K562 (cell line): ENCODE data around the gene GALE. TPM values are rescaled to one million over a fixed set of nuclear protein-coding genes. Genes with fewer than 3 reads are reported as not detected.
A peak's percentile ranks its signal among the peaks of the same experiment; 100 is the strongest.

Source experiments
- HDAC3 ChIP-seq: fragments of 450-650 bp; IDR thresholded peaks from 2 replicates; pipeline ENCODE4 v1.6.1; 2018; ENCODE audit warnings: borderline replicate concordance, mild to moderate bottlenecking, moderate library complexity; ENCODE audit not compliant: partially characterized antibody
- polyA plus RNA-seq, 8 experiments: library from polyadenylated mRNA; depleted of rRNA in 4 of 8; stranded (reverse) in 5 of 8; unstranded in 3 of 8; fragments of >200 nt; fragmentation: Nextera tagmentation in 2 of 8; fragmentation: Illumina TruSeq in 1 of 8; extraction: Ambion mirVana in 2 of 8; extraction: Trizol in 1 of 8; gene quantifications; 2 replicates each; pipeline versions ENCODE4 v1.2.1 to v1.2.3, GENCODE V29; 2011 to 2014; ENCODE audit warnings: inconsistent platforms in 1 of 8, missing spikeins in 1 of 8
- total RNA-seq, 7 experiments: library from RNA; depleted of rRNA in 6 of 7; stranded (reverse); fragments of >200 nt in 6 of 7; fragmentation: Illumina TruSeq in 2 of 7; extraction: Trizol in 2 of 7; gene quantifications; 2 replicates each; pipeline versions ENCODE4 v1.2.1 to v1.2.3, GENCODE V29; 2011 to 2021; ENCODE audit warnings: low replicate concordance in 1 of 7
- TF ChIP-seq, protein P1 (sequence below): fragments of 200-600 bp; sonication (generic); IDR thresholded peaks from one replicate; pipeline ENCODE4 v1.6.1; 2012; ENCODE audit warnings: mild to moderate bottlenecking, low read depth, low read length, inconsistent platforms
- TF ChIP-seq, protein P2 (sequence below), 2 experiments: fragments of 450-650 bp; formaldehyde crosslinking in 1 of 2; IDR thresholded peaks; 2 replicates each; pipeline versions ENCODE4 v1.4.0 to v1.6.1; 2014 to 2020; ENCODE audit warnings: mild to moderate bottlenecking in 2 of 2, borderline replicate concordance in 1 of 2, low read depth in 1 of 2

Gene GALE
- total and polyA plus RNA-seq, 9 of the 15 experiments (the other 6 are each of a cell fraction or from before 2014, with no cell fraction given): 8.4 to 139 (median 88.3) TPM

DNA sequence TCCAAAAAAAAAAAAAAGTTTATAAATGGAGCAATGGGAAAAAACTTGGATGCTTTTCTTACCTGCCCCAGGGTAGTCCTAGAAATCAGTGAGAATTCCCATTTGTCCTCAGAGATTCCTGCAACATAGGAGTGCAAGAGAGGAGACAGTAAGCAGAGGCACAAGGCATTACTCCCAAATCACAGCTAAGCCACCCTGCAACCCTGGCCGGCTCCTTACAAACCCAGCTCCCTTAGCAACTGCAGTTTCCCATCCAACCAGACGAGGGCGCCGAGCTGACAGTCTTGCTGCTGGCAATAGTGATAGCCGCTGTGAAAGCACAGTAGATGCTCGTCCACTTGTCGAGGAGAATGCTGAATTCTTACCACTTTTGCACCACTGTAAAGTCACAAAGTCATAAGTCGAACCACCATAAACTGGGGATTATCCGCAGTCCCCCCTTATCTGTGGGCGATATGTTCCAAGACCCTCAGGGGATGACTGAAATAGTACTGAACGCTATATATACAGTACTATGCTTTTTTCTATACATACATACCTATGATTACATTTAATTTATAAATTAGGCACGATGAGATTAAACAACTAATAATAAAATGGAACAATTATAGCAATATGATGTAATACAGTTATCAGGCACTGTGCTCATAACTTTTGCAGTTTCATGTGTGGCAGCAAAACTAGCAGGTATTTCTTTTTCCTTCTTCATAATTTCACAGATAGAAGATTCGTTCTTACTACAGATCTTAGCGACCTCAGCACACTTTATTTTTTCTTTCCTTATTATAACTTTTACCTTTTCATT lies 28.3 kb downstream of the GALE start (continued):
- TF ChIP-seq, protein P1, sequence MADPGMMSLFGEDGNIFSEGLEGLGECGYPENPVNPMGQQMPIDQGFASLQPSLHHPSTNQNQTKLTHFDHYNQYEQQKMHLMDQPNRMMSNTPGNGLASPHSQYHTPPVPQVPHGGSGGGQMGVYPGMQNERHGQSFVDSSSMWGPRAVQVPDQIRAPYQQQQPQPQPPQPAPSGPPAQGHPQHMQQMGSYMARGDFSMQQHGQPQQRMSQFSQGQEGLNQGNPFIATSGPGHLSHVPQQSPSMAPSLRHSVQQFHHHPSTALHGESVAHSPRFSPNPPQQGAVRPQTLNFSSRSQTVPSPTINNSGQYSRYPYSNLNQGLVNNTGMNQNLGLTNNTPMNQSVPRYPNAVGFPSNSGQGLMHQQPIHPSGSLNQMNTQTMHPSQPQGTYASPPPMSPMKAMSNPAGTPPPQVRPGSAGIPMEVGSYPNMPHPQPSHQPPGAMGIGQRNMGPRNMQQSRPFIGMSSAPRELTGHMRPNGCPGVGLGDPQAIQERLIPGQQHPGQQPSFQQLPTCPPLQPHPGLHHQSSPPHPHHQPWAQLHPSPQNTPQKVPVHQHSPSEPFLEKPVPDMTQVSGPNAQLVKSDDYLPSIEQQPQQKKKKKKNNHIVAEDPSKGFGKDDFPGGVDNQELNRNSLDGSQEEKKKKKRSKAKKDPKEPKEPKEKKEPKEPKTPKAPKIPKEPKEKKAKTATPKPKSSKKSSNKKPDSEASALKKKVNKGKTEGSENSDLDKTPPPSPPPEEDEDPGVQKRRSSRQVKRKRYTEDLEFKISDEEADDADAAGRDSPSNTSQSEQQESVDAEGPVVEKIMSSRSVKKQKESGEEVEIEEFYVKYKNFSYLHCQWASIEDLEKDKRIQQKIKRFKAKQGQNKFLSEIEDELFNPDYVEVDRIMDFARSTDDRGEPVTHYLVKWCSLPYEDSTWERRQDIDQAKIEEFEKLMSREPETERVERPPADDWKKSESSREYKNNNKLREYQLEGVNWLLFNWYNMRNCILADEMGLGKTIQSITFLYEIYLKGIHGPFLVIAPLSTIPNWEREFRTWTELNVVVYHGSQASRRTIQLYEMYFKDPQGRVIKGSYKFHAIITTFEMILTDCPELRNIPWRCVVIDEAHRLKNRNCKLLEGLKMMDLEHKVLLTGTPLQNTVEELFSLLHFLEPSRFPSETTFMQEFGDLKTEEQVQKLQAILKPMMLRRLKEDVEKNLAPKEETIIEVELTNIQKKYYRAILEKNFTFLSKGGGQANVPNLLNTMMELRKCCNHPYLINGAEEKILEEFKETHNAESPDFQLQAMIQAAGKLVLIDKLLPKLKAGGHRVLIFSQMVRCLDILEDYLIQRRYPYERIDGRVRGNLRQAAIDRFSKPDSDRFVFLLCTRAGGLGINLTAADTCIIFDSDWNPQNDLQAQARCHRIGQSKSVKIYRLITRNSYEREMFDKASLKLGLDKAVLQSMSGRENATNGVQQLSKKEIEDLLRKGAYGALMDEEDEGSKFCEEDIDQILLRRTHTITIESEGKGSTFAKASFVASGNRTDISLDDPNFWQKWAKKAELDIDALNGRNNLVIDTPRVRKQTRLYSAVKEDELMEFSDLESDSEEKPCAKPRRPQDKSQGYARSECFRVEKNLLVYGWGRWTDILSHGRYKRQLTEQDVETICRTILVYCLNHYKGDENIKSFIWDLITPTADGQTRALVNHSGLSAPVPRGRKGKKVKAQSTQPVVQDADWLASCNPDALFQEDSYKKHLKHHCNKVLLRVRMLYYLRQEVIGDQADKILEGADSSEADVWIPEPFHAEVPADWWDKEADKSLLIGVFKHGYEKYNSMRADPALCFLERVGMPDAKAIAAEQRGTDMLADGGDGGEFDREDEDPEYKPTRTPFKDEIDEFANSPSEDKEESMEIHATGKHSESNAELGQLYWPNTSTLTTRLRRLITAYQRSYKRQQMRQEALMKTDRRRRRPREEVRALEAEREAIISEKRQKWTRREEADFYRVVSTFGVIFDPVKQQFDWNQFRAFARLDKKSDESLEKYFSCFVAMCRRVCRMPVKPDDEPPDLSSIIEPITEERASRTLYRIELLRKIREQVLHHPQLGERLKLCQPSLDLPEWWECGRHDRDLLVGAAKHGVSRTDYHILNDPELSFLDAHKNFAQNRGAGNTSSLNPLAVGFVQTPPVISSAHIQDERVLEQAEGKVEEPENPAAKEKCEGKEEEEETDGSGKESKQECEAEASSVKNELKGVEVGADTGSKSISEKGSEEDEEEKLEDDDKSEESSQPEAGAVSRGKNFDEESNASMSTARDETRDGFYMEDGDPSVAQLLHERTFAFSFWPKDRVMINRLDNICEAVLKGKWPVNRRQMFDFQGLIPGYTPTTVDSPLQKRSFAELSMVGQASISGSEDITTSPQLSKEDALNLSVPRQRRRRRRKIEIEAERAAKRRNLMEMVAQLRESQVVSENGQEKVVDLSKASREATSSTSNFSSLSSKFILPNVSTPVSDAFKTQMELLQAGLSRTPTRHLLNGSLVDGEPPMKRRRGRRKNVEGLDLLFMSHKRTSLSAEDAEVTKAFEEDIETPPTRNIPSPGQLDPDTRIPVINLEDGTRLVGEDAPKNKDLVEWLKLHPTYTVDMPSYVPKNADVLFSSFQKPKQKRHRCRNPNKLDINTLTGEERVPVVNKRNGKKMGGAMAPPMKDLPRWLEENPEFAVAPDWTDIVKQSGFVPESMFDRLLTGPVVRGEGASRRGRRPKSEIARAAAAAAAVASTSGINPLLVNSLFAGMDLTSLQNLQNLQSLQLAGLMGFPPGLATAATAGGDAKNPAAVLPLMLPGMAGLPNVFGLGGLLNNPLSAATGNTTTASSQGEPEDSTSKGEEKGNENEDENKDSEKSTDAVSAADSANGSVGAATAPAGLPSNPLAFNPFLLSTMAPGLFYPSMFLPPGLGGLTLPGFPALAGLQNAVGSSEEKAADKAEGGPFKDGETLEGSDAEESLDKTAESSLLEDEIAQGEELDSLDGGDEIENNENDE: no peak
- no peak for TF ChIP-seq HDAC3
- TF ChIP-seq, protein P2, sequence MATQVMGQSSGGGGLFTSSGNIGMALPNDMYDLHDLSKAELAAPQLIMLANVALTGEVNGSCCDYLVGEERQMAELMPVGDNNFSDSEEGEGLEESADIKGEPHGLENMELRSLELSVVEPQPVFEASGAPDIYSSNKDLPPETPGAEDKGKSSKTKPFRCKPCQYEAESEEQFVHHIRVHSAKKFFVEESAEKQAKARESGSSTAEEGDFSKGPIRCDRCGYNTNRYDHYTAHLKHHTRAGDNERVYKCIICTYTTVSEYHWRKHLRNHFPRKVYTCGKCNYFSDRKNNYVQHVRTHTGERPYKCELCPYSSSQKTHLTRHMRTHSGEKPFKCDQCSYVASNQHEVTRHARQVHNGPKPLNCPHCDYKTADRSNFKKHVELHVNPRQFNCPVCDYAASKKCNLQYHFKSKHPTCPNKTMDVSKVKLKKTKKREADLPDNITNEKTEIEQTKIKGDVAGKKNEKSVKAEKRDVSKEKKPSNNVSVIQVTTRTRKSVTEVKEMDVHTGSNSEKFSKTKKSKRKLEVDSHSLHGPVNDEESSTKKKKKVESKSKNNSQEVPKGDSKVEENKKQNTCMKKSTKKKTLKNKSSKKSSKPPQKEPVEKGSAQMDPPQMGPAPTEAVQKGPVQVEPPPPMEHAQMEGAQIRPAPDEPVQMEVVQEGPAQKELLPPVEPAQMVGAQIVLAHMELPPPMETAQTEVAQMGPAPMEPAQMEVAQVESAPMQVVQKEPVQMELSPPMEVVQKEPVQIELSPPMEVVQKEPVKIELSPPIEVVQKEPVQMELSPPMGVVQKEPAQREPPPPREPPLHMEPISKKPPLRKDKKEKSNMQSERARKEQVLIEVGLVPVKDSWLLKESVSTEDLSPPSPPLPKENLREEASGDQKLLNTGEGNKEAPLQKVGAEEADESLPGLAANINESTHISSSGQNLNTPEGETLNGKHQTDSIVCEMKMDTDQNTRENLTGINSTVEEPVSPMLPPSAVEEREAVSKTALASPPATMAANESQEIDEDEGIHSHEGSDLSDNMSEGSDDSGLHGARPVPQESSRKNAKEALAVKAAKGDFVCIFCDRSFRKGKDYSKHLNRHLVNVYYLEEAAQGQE (IDR thresholded peaks at IDR 0.05; ENCODE audit: borderline replicate concordance): peak; percentile 82
- TF ChIP-seq, protein P2 (CRISPR knock-in tag; IDR thresholded peaks at IDR 0.05; ENCODE audit: low read depth): no peak
